Middle frontal gyrus (tissue), 1 donor: Measurements from ENCODE around the gene PKN2.
"Not testable (repeated sequence)": the region's sequence is repeated elsewhere in the genome, so short reads cannot be mapped to it uniquely, and the experiment has no call there.

Experiments
- DNase-seq: peaks from one replicate; pipeline ENCODE4 v3.0.0-alpha.2; 2015; ENCODE audit warnings: low spot score; ENCODE audit errors: extremely low spot score

The PKN2 gene

DNA sequence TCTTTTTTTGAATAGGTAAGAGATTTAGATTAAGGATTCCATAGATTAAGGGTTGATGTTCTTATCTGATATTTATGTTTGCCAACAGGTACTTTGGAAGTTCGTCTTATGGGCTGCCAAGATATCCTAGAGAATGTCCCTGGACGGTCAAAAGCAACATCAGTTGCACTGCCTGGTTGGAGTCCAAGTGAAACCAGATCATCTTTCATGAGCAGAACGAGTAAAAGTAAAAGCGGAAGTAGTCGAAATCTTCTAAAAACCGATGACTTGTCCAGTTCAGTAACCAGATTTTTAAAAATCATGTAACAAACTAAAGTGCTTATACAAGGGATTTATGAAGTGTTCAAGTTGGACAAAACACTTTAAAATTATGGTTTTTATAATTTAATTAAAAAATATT, 100.5 kb downstream of the PKN2 start:
- DNase-seq = no peak

GRCh38 chr1:88787023-88787903, 103.2 kb downstream of the PKN2 start:
- no peak for DNase-seq

DNA sequence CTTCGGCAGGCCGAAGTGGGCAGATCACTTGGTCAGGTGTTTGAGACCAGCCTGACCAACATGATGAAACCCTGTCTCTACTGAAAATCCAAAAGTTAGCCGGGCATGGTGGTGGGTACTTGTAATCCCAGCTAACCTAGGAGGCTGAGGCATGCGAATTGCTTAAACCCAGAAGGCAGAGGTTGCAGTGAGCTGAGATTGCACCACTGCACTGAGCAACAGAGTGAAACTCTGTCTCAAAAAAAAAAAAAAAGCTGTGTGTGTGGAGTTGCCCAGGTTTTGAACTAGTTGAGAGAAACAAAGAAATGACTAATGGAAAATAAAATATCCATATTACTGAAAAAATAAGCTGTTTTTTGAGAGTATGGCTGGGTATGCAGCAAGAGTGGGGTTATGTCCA, 107.1 kb downstream of the PKN2 start:
- DNase-seq = no peak

- DNase-seq = no peak
These were observed 115.4 kb downstream of the PKN2 start for GRCh38 chr1:88799491-88799890.

GRCh38 chr1:88800382-88801051, 116.4 kb downstream of the PKN2 start:
- no peak for DNase-seq

GRCh38 chr1:88801575-88802208, 117.6 kb downstream of the PKN2 start:
- no peak for DNase-seq

DNA sequence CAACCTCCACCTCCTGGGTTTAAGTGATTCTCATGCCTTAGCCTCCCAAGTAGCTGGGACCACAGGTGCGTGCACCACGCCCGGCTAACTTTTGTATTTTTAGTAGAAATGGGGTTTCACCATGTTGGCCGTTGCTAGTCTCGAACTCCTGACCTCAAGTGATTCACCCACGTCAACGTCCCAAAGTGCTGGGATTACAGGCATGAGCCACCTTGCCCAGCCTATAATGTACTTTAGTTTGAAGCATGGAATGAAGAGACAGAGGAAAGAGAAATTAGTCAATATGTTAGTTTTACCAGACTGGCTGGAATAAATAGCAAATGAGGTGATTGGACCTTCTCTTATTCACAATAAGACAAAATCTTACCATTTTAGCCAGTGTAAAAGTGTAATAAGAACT, 118.3 kb downstream of the PKN2 start:
- no peak for DNase-seq

DNA sequence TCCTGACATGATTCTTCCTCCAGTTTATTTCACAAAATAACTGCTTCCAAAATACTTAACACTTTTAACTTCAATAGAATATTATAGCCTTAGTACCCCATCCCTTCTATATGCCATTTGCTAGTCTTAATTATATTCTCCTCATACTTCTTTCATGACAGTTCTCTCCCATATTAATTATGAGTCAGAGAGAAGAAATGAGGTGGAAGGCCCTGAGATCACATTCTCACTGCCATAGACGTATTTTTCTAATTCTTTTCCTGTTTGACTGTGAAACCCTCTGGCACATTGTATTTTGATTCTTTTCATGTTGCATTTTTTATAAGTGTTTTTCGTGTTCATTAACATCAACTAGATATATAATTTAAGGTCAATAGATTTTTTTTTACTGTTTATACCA, 118.9 kb downstream of the PKN2 start:
- DNase-seq = no peak

- DNase-seq = no peak
These were observed 119.4 kb downstream of the PKN2 start for GRCh38 chr1:88803444-88803843.

DNA sequence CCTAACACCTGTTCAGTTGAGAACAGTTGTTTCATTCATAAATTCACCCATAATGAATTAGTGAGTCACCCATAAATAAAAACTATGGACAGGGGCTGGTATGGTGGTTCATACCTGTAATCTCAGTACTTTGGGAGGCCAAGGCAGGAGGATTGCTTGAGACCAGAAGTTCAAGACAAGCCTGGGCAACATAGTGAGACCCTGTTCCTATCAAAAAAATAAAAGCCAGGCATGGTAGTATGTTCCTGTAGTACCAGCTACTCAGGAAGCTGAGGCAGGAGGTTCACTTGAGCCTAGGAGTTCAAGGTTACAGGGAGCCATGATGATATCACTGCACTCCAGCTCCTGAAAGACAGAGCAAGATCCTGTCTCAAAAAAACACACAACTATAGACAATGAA, 128.3 kb downstream of the PKN2 start:
- no peak for DNase-seq

DNA sequence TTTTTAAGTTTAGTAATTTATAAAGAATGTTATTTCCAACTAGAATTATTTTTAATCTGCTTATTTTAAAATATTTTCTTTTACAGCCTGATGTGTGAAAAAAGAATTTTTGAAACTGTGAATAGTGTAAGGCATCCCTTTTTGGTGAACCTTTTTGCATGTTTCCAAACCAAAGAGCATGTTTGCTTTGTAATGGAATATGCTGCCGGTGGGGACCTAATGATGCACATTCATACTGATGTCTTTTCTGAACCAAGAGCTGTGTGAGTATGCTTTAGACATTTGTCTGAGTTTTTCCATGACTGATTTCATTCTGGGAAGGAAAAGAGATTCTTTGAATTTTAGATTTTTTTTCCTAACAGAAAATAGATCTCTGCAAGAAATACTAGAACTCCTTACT, 129.4 kb downstream of the PKN2 start:
- DNase-seq = no peak

- not testable (repeated sequence) for DNase-seq
These were observed 135.6 kb downstream of the PKN2 start for GRCh38 chr1:88819642-88820041.

- no peak for DNase-seq
These were observed 141.6 kb downstream of the PKN2 start for GRCh38 chr1:88825721-88826120.

GRCh38 chr1:88847643-88848042, 163.6 kb downstream of the PKN2 start:
- no peak for DNase-seq

- no peak for DNase-seq
These were observed 167.4 kb downstream of the PKN2 start for GRCh38 chr1:88851303-88852063.

GRCh38 chr1:88867743-88868521, 183.9 kb downstream of the PKN2 start:
- DNase-seq = no peak

GRCh38 chr1:88869644-88870043, 185.6 kb downstream of the PKN2 start:
- not testable (repeated sequence) for DNase-seq

DNA sequence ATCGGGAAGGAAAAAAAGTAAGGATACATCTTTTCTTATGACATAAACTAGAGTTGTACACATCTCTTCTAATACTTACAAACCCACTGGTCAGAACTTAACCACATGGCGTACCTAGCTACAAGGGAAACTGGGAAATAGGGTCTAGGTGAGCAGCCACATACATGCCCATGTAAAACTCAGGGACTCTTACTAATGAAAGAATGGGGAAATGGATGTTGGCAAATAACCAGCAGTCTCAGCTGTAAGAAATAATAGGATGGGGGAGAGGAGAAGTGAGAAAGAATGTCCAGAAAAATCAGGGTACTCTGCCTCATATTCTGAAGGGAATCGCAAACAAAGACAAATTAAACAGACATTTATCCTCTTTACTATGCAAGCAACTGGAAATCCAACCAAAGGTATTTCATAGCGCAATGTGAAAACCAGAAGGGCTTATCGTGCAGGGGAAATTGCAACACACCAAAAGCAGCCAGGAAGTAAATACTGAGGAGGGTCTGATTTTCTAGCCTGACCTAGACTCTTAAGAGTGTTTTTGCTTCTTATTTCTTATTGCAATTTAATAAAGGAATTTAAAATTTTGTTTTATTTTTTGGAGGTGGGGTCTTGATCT, 189.8 kb downstream of the PKN2 start:
- DNase-seq = no peak

GRCh38 chr1:88875595-88875994, 191.5 kb downstream of the PKN2 start:
- DNase-seq = no peak
